ENCODE measurements around the gene TRRAP.
"Not testable (repeated sequence)": the region's sequence is repeated elsewhere in the genome, so short reads cannot be mapped to it uniquely, and the experiment has no call there.

The TRRAP gene

GRCh38 chr7:98870807-98871491, 7.4 kb upstream of the TRRAP start:
- in situ Hi-C loops (cut with MboI; ENCODE audit: low sequenced_read_pairs, unreplicated experiment) = no loop called here
- peak; percentile 21 for DNase-seq (ENCODE audit: low spot score)
- TF ChIP-seq CTCF (IDR thresholded peaks at IDR 0.05; ENCODE audit: borderline replicate concordance, control extremely low read depth, extremely low read depth, insufficient read depth, missing control alignments) = no peak

- DNase-seq (ENCODE audit: low spot score) = peak; percentile 57
- peak; percentile 11 for TF ChIP-seq CTCF (IDR thresholded peaks at IDR 0.05; ENCODE audit: borderline replicate concordance, control extremely low read depth, extremely low read depth, insufficient read depth, missing control alignments)
- in situ Hi-C loops (cut with MboI; ENCODE audit: low sequenced_read_pairs, unreplicated experiment) = no loop called here
Observed at GRCh38 chr7:98872328-98872924, 5.9 kb upstream of the TRRAP start.

GRCh38 chr7:98873610-98874009, 4.7 kb upstream of the TRRAP start:
- DNase-seq (ENCODE audit: low spot score); in situ Hi-C loops (cut with MboI; ENCODE audit: low sequenced_read_pairs, unreplicated experiment): not testable (repeated sequence)

- no peak for DNase-seq (ENCODE audit: low spot score)
- in situ Hi-C loops (cut with MboI; ENCODE audit: low sequenced_read_pairs, unreplicated experiment) = no loop called here
- TF ChIP-seq CTCF (IDR thresholded peaks at IDR 0.05; ENCODE audit: borderline replicate concordance, control extremely low read depth, extremely low read depth, insufficient read depth, missing control alignments) = no peak
Observed at GRCh38 chr7:98874942-98875341, 3.4 kb upstream of the TRRAP start.

- no peak for TF ChIP-seq CTCF (IDR thresholded peaks at IDR 0.05; ENCODE audit: borderline replicate concordance, control extremely low read depth, extremely low read depth, insufficient read depth, missing control alignments)
- in situ Hi-C loops (cut with MboI; ENCODE audit: low sequenced_read_pairs, unreplicated experiment) = no loop called here
- no peak for DNase-seq (ENCODE audit: low spot score)
Observed at GRCh38 chr7:98875501-98875900, 2.8 kb upstream of the TRRAP start.

GRCh38 chr7:98877146-98877545, 1.2 kb upstream of the TRRAP start:
- no peak for TF ChIP-seq CTCF (IDR thresholded peaks at IDR 0.05; ENCODE audit: borderline replicate concordance, control extremely low read depth, extremely low read depth, insufficient read depth, missing control alignments)
- in situ Hi-C loops (cut with MboI; ENCODE audit: low sequenced_read_pairs, unreplicated experiment) = no loop called here
- DNase-seq (ENCODE audit: low spot score) = no peak

GRCh38 chr7:98877692-98878364, 504 bp upstream of the TRRAP start:
- TF ChIP-seq CTCF (IDR thresholded peaks at IDR 0.05; ENCODE audit: borderline replicate concordance, control extremely low read depth, extremely low read depth, insufficient read depth, missing control alignments) = no peak
- peak; percentile 11 for DNase-seq (ENCODE audit: low spot score)
- in situ Hi-C loops (cut with MboI; ENCODE audit: low sequenced_read_pairs, unreplicated experiment) = no loop called here
